Muscle of back (tissue), 11 donors: Measurements from ENCODE around the gene GRIN2B. TPM values are rescaled to one million over a fixed set of nuclear protein-coding genes. Genes with fewer than 3 reads are reported as not detected.

Experiments
- DNase-seq, 3 donors: peaks; one replicate each; pipeline versions ENCODE4 v3.0.0 to v3.0.0-alpha.2; 2013
- polyA plus RNA-seq, 10 donors: library from polyadenylated mRNA; unstranded; fragments of 120-200 nt; gene quantifications; one replicate each; pipeline ENCODE4 v1.2.1, GENCODE V29; 2013; ENCODE audit not compliant: insufficient read length in 10 of 10

Gene GRIN2B
- polyA plus RNA-seq, 10 donors, result 0.03 to 0.16 (median 0.07) TPM

DNA sequence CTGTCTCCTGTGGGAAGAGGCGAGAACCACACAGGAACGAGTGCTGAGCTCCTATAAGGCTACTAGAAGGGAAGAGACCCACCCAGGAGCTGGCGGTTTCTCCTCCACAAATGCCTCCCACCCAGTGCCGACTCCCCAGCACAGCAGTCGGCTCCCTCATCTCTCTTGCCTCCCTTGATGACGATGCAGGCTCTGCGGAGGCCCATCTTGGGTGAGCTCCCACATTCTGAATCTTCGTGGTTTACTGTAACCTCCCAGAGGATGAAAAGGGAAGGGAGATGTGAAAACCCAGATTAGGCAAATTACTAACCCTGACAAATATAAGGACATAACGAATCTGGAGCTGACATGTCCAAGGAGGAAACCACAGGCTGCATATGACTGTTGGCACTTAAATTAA is 23.8 kb downstream of the GRIN2B start:
- DNase-seq, result no peak

- no peak for DNase-seq
Observed at GRCh38 chr12:13956060-13956590, 25.3 kb downstream of the GRIN2B start.

DNA sequence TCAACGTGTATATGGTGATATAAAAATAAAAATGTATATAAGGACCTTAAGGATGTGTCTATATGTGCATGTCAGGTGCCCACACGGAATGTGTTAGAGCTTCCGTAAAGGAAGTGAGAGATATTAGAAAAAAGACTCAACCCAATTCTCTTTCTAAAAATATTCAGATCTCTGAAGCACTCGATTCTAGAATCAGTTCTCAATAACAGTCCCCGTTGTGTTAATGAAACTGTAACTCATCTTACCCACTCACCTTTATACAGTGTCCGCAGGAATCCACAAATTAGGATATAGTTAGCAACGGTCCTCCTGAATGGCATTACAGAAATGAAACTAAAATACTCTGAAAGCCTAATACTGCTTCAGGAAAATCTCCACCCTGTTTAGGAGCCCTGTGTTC is 29.3 kb downstream of the GRIN2B start:
- no peak for DNase-seq

- no peak for DNase-seq
Observed at GRCh38 chr12:13950502-13950901, 30.9 kb downstream of the GRIN2B start.

DNA sequence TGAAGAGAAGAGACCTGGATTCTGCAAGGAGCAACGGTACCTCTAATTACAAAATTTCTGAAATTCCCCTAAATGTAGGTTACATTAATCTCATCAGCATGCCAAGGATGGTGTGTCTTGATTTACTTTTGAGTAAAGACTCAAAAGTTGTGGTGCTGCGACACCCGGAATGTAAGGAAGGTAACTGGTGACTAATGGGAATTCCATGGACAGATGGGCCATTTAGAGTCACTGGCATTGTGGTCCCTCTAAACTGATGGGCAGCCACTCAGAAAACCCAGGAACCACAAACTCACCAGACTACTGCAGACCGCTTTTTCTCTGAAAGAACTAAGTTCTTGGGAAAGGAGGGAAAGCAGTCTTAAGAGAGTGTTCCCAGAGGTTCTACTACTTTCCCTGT is 32.8 kb downstream of the GRIN2B start:
- no peak for DNase-seq

GRCh38 chr12:13947276-13947946 is 34.0 kb downstream of the GRIN2B start:
- no peak for DNase-seq

- no peak for DNase-seq
Observed at GRCh38 chr12:13945641-13946040, 35.8 kb downstream of the GRIN2B start.

DNA sequence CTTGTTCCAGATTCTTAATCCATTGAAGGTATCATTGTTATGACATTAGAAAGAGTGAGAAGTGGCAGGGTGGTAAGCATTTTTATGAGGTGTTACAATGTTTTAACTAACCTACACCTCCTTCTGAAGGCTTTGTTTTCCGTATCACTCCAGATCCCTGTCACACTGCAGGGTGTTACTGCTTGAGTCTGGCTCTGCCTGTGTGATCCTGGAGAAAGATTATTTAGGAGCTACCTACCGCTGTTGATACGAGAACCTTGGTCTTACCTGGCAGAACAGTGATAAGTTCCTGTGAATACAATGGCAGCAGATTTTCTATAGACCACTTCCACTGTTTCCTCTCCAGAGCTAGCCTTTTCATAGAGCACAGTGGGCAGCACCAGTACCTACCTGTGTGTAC is 36.2 kb downstream of the GRIN2B start:
- DNase-seq, result no peak

- DNase-seq, result no peak
Observed at GRCh38 chr12:13942826-13943225, 38.6 kb downstream of the GRIN2B start.

- peak; percentile 28 to 64 (median 31) for DNase-seq
Observed at GRCh38 chr12:13941258-13942249, 39.8 kb downstream of the GRIN2B start.

GRCh38 chr12:13940335-13940865 is 41.0 kb downstream of the GRIN2B start:
- DNase-seq, result no peak

DNA sequence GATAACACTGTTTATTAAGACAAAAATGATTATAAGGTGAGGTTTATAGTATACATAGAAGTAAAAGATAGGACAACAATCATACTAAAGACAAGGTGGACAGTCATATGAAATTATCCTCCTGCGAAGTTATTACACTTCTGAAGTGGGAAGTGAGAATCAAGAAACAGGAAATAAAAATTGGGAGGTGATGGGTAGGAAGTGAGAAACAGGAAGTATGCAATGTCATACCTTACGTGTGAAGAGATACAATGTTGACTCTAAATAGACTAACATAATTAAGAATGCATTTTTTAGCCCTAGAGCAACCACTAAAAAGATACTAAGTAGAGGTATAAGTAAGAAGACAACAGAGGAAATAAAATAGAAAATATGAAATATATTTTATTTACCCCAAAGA is 43.7 kb downstream of the GRIN2B start:
- no peak for DNase-seq

DNA sequence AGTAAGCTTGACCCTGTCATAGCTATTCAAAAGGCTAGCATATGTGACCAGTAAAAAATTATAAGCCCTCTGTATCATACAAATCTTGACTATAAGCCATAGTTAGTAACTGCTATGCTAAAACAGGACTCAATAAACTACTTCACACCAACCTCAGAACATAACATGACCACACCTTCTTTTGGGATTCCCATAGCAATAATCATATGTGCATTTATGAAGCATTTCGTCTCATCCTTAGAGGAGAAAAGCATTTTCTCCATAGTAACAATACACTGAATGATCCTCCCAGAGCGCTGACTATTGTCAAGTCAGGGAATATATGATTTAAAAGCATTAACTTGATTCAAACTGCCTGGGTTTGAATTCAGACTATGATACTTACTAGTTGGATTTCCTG is 46.2 kb downstream of the GRIN2B start:
- no peak for DNase-seq
